C4-2B (cell line): Measurements from ENCODE around the gene RHPN2.

Experiments used
- H3K27ac ChIP-seq: fragments of 450-650 bp; 2 replicates; pipeline ENCODE4 v1.5.1; 2017
- CTCF ChIP-seq: fragments of 450-650 bp; conservative IDR thresholded peaks from 2 replicates; pipeline ENCODE4 v1.5.1; 2017; ENCODE audit warnings: mild to moderate bottlenecking
- ZFX ChIP-seq: fragments of 450-650 bp; IDR thresholded peaks from 2 replicates; pipeline ENCODE4 v1.6.1; 2017

The RHPN2 gene

DNA sequence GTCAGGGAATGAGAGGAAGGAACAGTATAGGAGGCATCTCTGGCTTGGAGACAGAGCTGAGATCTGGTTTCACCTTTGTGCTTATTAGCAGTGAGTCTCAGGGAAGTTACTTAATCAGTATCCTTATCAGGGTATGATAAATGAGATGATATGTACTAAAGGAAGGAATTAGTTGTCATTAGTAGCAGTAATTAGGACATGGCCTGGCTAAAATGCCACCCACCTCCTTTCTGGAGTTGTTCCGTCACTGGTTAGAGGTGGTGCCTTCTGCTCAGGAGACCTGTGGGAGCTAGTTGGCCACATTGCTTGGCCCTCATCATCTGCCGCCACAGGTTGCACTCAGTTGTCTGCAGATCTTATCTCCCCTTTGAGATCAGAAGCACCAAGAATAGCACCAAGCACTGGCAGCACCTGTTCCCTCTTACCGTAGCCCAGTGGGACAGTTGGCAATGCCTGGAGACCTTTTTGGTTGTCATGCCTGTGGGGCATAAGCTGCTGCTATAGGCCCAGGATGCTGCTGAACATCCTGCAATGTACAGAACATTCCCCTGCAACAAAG is 21.0 kb upstream of the RHPN2 start:
- TF ChIP-seq CTCF = no peak
- no peak for TF ChIP-seq ZFX

GRCh38 chr19:33080761-33081681 is 16.3 kb upstream of the RHPN2 start, which contains the start of gene GPATCH1:
TSS of gene GPATCH1 (plus strand) at chr19:33081181. CDS start at chr19:33081194, 13 bp downstream.
- H3K27ac ChIP-seq = peak within 1 kb of the TSS; percentile 84
- no peak for TF ChIP-seq CTCF
- peak; percentile 59; the same call in 1 of the 2 replicates for TF ChIP-seq ZFX

More for the DNA sequence above, 21.0 kb upstream of the RHPN2 start:
- H3K27ac ChIP-seq = no peak overlapping the region

DNA sequence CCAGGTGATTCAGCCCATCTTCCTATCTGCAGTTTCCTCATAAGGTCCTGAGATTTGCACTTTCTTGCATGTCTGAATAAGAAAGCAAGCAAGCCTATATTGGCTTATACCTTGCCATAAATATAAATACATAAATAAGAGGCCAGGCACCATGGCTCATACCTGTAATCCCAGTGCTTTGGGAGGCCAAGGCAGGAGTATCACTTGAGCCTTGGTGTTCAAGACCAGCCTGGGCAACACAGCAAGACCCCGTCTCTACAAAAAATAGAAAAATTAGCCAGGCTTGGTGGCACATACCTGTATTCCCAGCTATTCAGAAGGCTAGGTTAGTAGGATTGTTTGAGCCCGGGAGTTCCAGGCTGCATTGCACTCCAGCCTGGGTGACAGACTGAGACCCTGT is 10.8 kb upstream of the RHPN2 start:
- TF ChIP-seq ZFX (no peak), CTCF (no peak)
- H3K27ac ChIP-seq = no peak overlapping the region

GRCh38 chr19:33071887-33072286 is 7.2 kb upstream of the RHPN2 start:
- TF ChIP-seq ZFX (no peak), CTCF (no peak)
- H3K27ac ChIP-seq = no peak overlapping the region

- TF ChIP-seq CTCF = no peak
- TF ChIP-seq ZFX = no peak
Observed at GRCh38 chr19:33067121-33067520, 2.4 kb upstream of the RHPN2 start.

DNA sequence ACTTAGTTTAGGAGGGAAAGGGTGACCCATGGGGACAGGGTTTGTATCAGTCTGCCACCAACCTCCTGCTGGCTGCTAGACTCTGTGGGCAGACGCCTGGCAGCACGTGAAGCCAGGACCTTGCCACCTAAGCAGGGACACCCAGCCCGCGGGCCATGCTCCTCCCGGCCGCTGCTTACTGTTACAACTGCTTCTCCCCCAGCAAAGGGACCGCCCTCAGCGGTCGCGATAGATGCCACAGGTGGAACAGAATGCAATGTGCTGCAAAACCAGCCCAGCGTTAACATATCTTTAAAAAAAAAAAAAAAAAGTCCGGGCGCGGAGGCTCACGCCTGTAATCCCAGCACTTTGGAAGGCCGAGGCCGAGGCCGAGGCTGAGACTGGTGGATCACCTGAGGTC is 1.9 kb upstream of the RHPN2 start:
- H3K27ac ChIP-seq = no peak overlapping the region
- TF ChIP-seq ZFX (no peak), CTCF (no peak)

More at GRCh38 chr19:33067121-33067520, 2.4 kb upstream of the RHPN2 start:
- no peak overlapping the region for H3K27ac ChIP-seq

DNA sequence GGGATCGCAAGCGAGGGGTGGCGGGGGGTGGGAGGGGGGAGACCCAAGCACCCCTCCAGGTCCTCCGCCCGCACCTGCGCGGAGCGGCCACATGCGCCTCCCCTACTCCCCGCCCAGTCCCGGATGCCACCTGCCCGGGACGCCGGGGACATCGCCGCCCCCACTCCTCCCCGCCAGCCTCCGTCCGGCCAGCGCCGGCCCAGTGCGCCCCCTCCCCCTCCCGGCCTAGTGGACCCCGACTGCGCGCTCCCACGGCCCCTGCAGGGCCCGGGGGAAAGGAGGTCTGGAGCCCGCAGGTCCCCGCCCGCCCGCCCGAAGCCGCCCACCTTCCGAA is 263 bp downstream of the RHPN2 start:
- peak overlapping the region; percentile 86 for H3K27ac ChIP-seq
- TF ChIP-seq CTCF = no peak
- TF ChIP-seq ZFX = peak; percentile 51; the same call in 1 of the 2 replicates
